Karpas-422 (cell line): ENCODE results near the gene PHLPP1. TPM values are rescaled to one million over a fixed set of nuclear protein-coding genes. Genes with fewer than 3 reads are reported as not detected.

Experiments
- DNase-seq: peaks from one replicate; pipeline ENCODE4 v3.0.0-alpha.2; 2015
- H2AFZ ChIP-seq: fragments of 200-600 bp; sonication (generic); 2 replicates; pipeline ENCODE4 v1.6.1; 2014; ENCODE audit warnings: antibody characterized with exemption, low read length, mixed read lengths
- H3K27ac ChIP-seq: fragments of 200-600 bp; sonication (generic); 2 replicates; pipeline ENCODE4 v1.5.1; 2014; ENCODE audit warnings: mild to moderate bottlenecking, low read length, moderate library complexity
- H3K27me3 ChIP-seq: fragments of 200-600 bp; sonication (generic); 2 replicates; pipeline ENCODE4 v1.6.1; 2014; ENCODE audit warnings: low read length, mixed read lengths
- H3K36me3 ChIP-seq: fragments of 200-600 bp; sonication (generic); 2 replicates; pipeline ENCODE4 v1.6.1; 2014; ENCODE audit warnings: low read length, mixed read lengths; ENCODE audit not compliant: insufficient read depth
- H3K4me1 ChIP-seq: fragments of 200-600 bp; sonication (generic); 2 replicates; pipeline ENCODE4 v1.6.1; 2014; ENCODE audit warnings: mild to moderate bottlenecking, low read length, mixed read lengths
- H3K4me2 ChIP-seq: fragments of 200-600 bp; sonication (generic); 2 replicates; pipeline ENCODE4 v1.6.1; 2014; ENCODE audit warnings: low read length, low read depth, mild to moderate bottlenecking; ENCODE audit not compliant: poor library complexity, severe bottlenecking
- H3K4me3 ChIP-seq: fragments of 200-600 bp; sonication (generic); 2 replicates; pipeline ENCODE4 v1.5.1; 2014; ENCODE audit warnings: mild to moderate bottlenecking, antibody characterized with exemption, low read length, mixed read lengths
- H3K79me2 ChIP-seq: fragments of 200-600 bp; sonication (generic); 2 replicates; pipeline ENCODE4 v1.6.1; 2014; ENCODE audit warnings: mild to moderate bottlenecking, low read length, mixed read lengths
- H3K9ac ChIP-seq: fragments of 200-600 bp; sonication (generic); 2 replicates; pipeline ENCODE4 v1.6.0; 2014; ENCODE audit warnings: low read length
- H3K9me2 ChIP-seq: fragments of 200-600 bp; sonication (generic), shearing (Covaris generic); replicated peaks from 2 replicates; pipeline ENCODE4 v1.6.0; 2014; ENCODE audit warnings: mild to moderate bottlenecking, low read length, moderate library complexity; ENCODE audit not compliant: insufficient read depth
- H3K9me3 ChIP-seq: fragments of 300-700, 200-600 bp; sonication (generic); 2 replicates; pipeline ENCODE4 v1.6.1; 2014; ENCODE audit warnings: low read length, mixed read lengths
- H4K20me1 ChIP-seq: fragments of 200-600 bp; sonication (generic); 2 replicates; pipeline ENCODE4 v1.6.1; 2014; ENCODE audit warnings: mild to moderate bottlenecking, antibody characterized with exemption, low read length, low read depth; ENCODE audit not compliant: insufficient read depth
- total RNA-seq: library from RNA; depleted of rRNA; stranded (reverse); fragments of >200 nt; shearing (Covaris generic); gene quantifications from 2 replicates; pipeline ENCODE4 v1.2.3, GENCODE V29; 2014; ENCODE audit warnings: low replicate concordance

Gene PHLPP1
- total RNA-seq, 1 experiment from 2014 or later, result 6.3 TPM

- Histone ChIP-seq H3K9me3 (no peaks in the 10 kb centered on the region), H3K4me3 (no peak overlapping the region), H3K27ac (no peak overlapping the region), H3K36me3 (no peaks in the 10 kb centered on the region), H3K27me3 (no peaks in the 10 kb centered on the region), H2AFZ (no peak overlapping the region), H3K4me1 (no peaks in the 10 kb centered on the region), H3K79me2 (no peaks in the 10 kb centered on the region), H3K9ac (no peak overlapping the region), H3K9me2 (no peaks in the 10 kb centered on the region), H3K4me2 (no peak overlapping the region), H4K20me1 (no peaks in the 10 kb centered on the region)
- DNase-seq, result no peak
Observed at GRCh38 chr18:62973689-62974088, 258.3 kb downstream of the PHLPP1 start.

- Histone ChIP-seq H3K4me1 (no peaks in the 10 kb centered on the region), H3K9ac (no peak overlapping the region), H3K79me2 (no peaks in the 10 kb centered on the region), H3K27ac (no peak overlapping the region), H3K27me3 (no peaks in the 10 kb centered on the region), H2AFZ (no peak overlapping the region), H3K4me3 (no peak overlapping the region), H3K4me2 (no peak overlapping the region), H3K36me3 (no peaks in the 10 kb centered on the region), H3K9me3 (no peaks in the 10 kb centered on the region), H3K9me2 (no peaks in the 10 kb centered on the region), H4K20me1 (no peaks in the 10 kb centered on the region)
- DNase-seq, result no peak
Observed at GRCh38 chr18:62974388-62974787, 259.0 kb downstream of the PHLPP1 start.

- no peak overlapping the region for H3K4me2 ChIP-seq
- H3K27me3 ChIP-seq, result no peaks in the 10 kb centered on the region
- no peak overlapping the region for H2AFZ ChIP-seq
- no peak overlapping the region for H3K27ac ChIP-seq
- no peaks in the 10 kb centered on the region for H3K36me3 ChIP-seq
- H3K4me1 ChIP-seq, result no peaks in the 10 kb centered on the region
- H3K4me3 ChIP-seq, result no peak overlapping the region
- no peaks in the 10 kb centered on the region for H4K20me1 ChIP-seq
- no peaks in the 10 kb centered on the region for H3K9me3 ChIP-seq
- no peaks in the 10 kb centered on the region for H3K9me2 ChIP-seq
- no peak overlapping the region for H3K9ac ChIP-seq
- H3K79me2 ChIP-seq, result no peaks in the 10 kb centered on the region
- DNase-seq, result no peak
Observed at GRCh38 chr18:62974928-62975675, 259.8 kb downstream of the PHLPP1 start.

GRCh38 chr18:62975785-62976184, 260.4 kb downstream of the PHLPP1 start:
- Histone ChIP-seq H3K79me2 (no peaks in the 10 kb centered on the region), H3K9me2 (no peaks in the 10 kb centered on the region), H3K4me1 (no peaks in the 10 kb centered on the region), H3K9ac (no peak overlapping the region), H3K27ac (no peak overlapping the region), H3K27me3 (no peaks in the 10 kb centered on the region), H3K4me3 (no peak overlapping the region), H3K36me3 (no peaks in the 10 kb centered on the region), H3K4me2 (no peak overlapping the region), H3K9me3 (no peaks in the 10 kb centered on the region), H2AFZ (no peak overlapping the region), H4K20me1 (no peaks in the 10 kb centered on the region)
- DNase-seq, result no peak

- H3K27ac ChIP-seq, result no peak overlapping the region
- H3K27me3 ChIP-seq, result no peaks in the 10 kb centered on the region
- H3K36me3 ChIP-seq, result no peaks in the 10 kb centered on the region
- H3K4me3 ChIP-seq, result no peak overlapping the region
- H2AFZ ChIP-seq, result no peak overlapping the region
- H3K9me2 ChIP-seq, result no peaks in the 10 kb centered on the region
- H4K20me1 ChIP-seq, result no peaks in the 10 kb centered on the region
- DNase-seq, result no peak
- H3K9ac ChIP-seq, result no peak overlapping the region
- no peaks in the 10 kb centered on the region for H3K79me2 ChIP-seq
- no peaks in the 10 kb centered on the region for H3K9me3 ChIP-seq
- H3K4me2 ChIP-seq, result no peak overlapping the region
- no peaks in the 10 kb centered on the region for H3K4me1 ChIP-seq
Observed at GRCh38 chr18:62976227-62976626, 260.9 kb downstream of the PHLPP1 start.

- no peaks in the 10 kb centered on the region for H3K27me3 ChIP-seq
- no peak overlapping the region for H2AFZ ChIP-seq
- no peaks in the 10 kb centered on the region for H3K4me1 ChIP-seq
- H3K27ac ChIP-seq, result no peak overlapping the region
- H3K4me2 ChIP-seq, result no peak overlapping the region
- no peaks in the 10 kb centered on the region for H3K9me3 ChIP-seq
- H4K20me1 ChIP-seq, result no peaks in the 10 kb centered on the region
- H3K36me3 ChIP-seq, result no peaks in the 10 kb centered on the region
- no peaks in the 10 kb centered on the region for H3K79me2 ChIP-seq
- H3K9ac ChIP-seq, result no peak overlapping the region
- no peak for DNase-seq
- H3K4me3 ChIP-seq, result no peak overlapping the region
- H3K9me2 ChIP-seq, result no peaks in the 10 kb centered on the region
Observed at GRCh38 chr18:62977512-62977911, 262.2 kb downstream of the PHLPP1 start.

DNA sequence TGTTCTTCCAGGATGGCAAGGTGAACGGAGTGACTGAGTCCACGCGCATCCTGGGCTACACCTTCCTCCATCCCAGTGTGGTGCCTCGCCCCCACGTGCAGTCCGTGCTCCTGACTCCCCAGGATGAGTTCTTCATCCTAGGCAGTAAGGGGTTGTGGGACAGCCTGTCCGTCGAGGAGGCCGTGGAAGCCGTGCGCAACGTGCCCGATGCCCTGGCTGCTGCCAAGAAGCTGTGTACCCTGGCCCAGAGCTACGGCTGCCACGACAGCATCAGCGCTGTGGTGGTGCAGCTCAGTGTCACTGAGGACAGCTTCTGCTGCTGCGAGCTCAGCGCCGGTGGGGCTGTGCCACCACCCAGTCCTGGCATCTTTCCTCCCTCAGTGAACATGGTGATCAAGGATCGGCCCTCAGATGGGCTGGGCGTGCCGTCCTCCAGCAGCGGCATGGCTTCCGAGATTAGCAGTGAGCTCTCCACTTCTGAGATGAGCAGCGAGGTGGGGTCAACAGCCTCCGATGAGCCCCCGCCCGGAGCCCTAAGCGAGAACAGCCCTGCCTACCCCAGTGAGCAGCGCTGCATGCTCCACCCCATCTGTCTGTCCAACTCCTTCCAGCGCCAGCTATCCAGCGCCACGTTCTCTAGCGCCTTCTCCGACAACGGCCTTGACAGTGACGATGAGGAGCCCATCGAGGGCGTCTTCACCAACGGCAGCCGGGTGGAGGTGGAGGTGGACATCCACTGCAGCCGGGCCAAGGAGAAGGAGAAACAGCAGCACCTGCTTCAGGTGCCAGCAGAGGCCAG, 263.1 kb downstream of the PHLPP1 start:
- Histone ChIP-seq H3K79me2 (no peaks in the 10 kb centered on the region), H3K9ac (no peak overlapping the region), H3K9me2 (no peaks in the 10 kb centered on the region), H4K20me1 (no peaks in the 10 kb centered on the region), H3K27me3 (no peaks in the 10 kb centered on the region), H3K27ac (no peak overlapping the region), H2AFZ (no peak overlapping the region), H3K4me1 (no peaks in the 10 kb centered on the region), H3K4me2 (no peak overlapping the region), H3K36me3 (no peaks in the 10 kb centered on the region), H3K9me3 (no peaks in the 10 kb centered on the region), H3K4me3 (no peak overlapping the region)
- DNase-seq, result no peak

DNA sequence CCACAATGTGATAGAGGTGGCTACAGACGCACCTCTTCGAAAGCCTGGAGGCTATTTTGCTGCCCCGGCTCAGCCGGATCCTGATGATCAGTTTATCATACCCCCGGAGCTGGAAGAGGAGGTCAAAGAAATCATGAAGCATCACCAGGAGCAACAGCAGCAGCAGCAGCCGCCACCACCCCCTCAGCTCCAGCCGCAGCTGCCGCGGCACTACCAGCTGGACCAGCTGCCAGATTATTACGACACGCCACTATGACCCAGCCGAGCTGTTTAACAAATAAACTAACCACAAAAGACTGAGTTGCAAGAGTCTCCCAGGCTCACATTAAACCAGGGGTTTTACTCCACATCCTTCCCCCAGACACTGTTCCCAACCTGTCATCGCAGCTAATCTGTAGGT, 263.8 kb downstream of the PHLPP1 start:
- no peaks in the 10 kb centered on the region for H3K36me3 ChIP-seq
- no peaks in the 10 kb centered on the region for H3K9me3 ChIP-seq
- H3K9ac ChIP-seq, result no peak overlapping the region
- H2AFZ ChIP-seq, result no peak overlapping the region
- H3K4me3 ChIP-seq, result no peak overlapping the region
- no peak for DNase-seq
- no peaks in the 10 kb centered on the region for H3K4me1 ChIP-seq
- no peak overlapping the region for H3K4me2 ChIP-seq
- no peaks in the 10 kb centered on the region for H3K9me2 ChIP-seq
- H3K27ac ChIP-seq, result no peak overlapping the region
- no peaks in the 10 kb centered on the region for H3K79me2 ChIP-seq
- no peaks in the 10 kb centered on the region for H4K20me1 ChIP-seq
- no peaks in the 10 kb centered on the region for H3K27me3 ChIP-seq
